MM.1S (cell line): ENCODE data around the gene ZBTB47.

Experiments
- DNase-seq: peaks from one replicate; pipeline ENCODE4 v3.0.0-alpha.2; 2015
- H2AFZ ChIP-seq: fragments of 300-600 bp; sonication (generic); 2 replicates; pipeline ENCODE4 v1.6.0; 2016; ENCODE audit warnings: antibody characterized with exemption, low read length
- H3F3A ChIP-seq: fragments of 300-600 bp; sonication (generic); 2 replicates; pipeline ENCODE4 v1.6.1; 2016; ENCODE audit warnings: mild to moderate bottlenecking, antibody characterized with exemption, low read length, moderate library complexity, mixed read lengths; ENCODE audit not compliant: insufficient read depth
- H3K27ac ChIP-seq: fragments of 300-600 bp; sonication (generic); 2 replicates; pipeline ENCODE4 v1.5.1; 2016; ENCODE audit warnings: mild to moderate bottlenecking, low read length
- H3K27me3 ChIP-seq: fragments of 300-600 bp; sonication (generic); replicated peaks from 2 replicates; pipeline ENCODE4 v1.6.0; 2016; ENCODE audit warnings: low read length; ENCODE audit not compliant: insufficient read depth
- H3K36me3 ChIP-seq: fragments of 300-600 bp; sonication (generic); replicated peaks from 2 replicates; pipeline ENCODE4 v1.6.1; 2016; ENCODE audit warnings: mild to moderate bottlenecking, low read length, mixed read lengths; ENCODE audit not compliant: insufficient read depth
- H3K4me1 ChIP-seq: fragments of 300-600 bp; sonication (generic); 2 replicates; pipeline ENCODE4 v1.6.1; 2016; ENCODE audit warnings: low read length, mixed read lengths
- H3K4me2 ChIP-seq: fragments of 300-600 bp; sonication (generic); 2 replicates; pipeline ENCODE4 v1.6.0; 2016; ENCODE audit warnings: low read depth, low read length
- H3K4me3 ChIP-seq: fragments of 300-600 bp; sonication (generic); 2 replicates; pipeline ENCODE4 v1.5.1; 2016; ENCODE audit warnings: low read length, mixed read lengths
- H3K79me2 ChIP-seq: fragments of 300-600 bp; sonication (generic); 2 replicates; pipeline ENCODE4 v1.6.1; 2016; ENCODE audit warnings: mixed run types, low read length, mixed read lengths
- H3K9ac ChIP-seq: fragments of 300-600 bp; sonication (generic); 2 replicates; pipeline ENCODE4 v1.6.1; 2016; ENCODE audit warnings: low read length, mixed read lengths
- H3K9me2 ChIP-seq: fragments of 300-600 bp; sonication (generic); replicated peaks from 2 replicates; pipeline ENCODE4 v1.6.1; 2016; ENCODE audit warnings: mild to moderate bottlenecking, low read length, mixed read lengths; ENCODE audit not compliant: insufficient read depth
- H3K9me3 ChIP-seq: fragments of 300-600 bp; sonication (generic); replicated peaks from 2 replicates; pipeline ENCODE4 v1.6.1; 2016; ENCODE audit warnings: mild to moderate bottlenecking, low read length, mixed read lengths; ENCODE audit not compliant: insufficient read depth
- H4K20me1 ChIP-seq: fragments of 300-600 bp; sonication (generic); 2 replicates; pipeline ENCODE4 v1.6.1; 2016; ENCODE audit warnings: mild to moderate bottlenecking, low read length, moderate library complexity, mixed read lengths; ENCODE audit not compliant: insufficient read depth
- CTCF ChIP-seq: fragments of 300-600 bp; sonication (generic); IDR thresholded peaks from 2 replicates; pipeline ENCODE4 v1.5.1; 2016; ENCODE audit warnings: antibody characterized with exemption, low read length, mixed read lengths
- EZH2 ChIP-seq: fragments of 300-600 bp; sonication (generic); optimal IDR thresholded peaks from 2 replicates; pipeline ENCODE3; 2017; ENCODE audit warnings: low read depth, mild to moderate bottlenecking, antibody characterized with exemption, low read length, mixed read lengths
- EZH2phosphoT487 ChIP-seq: fragments of 300-600 bp; sonication (generic); IDR thresholded peaks from 2 replicates; pipeline ENCODE4 v1.6.1; 2018; ENCODE audit warnings: antibody characterized with exemption, low read length

Gene ZBTB47

GRCh38 chr3:42662037-42662812 lies 8.7 kb downstream of the ZBTB47 start:
- H3K79me2 ChIP-seq: no peaks in the 10 kb centered on the region
- no peaks in the 10 kb centered on the region for H3K4me1 ChIP-seq
- H3K4me2 ChIP-seq: no peak overlapping the region
- no peaks in the 10 kb centered on the region for H3K36me3 ChIP-seq
- H3K27ac ChIP-seq: no peak overlapping the region
- no peak for DNase-seq
- H3K9ac ChIP-seq: no peak overlapping the region
- H3K9me3 ChIP-seq: no peaks in the 10 kb centered on the region
- H4K20me1 ChIP-seq: no peaks in the 10 kb centered on the region
- no peaks in the 10 kb centered on the region for H3F3A ChIP-seq
- no peaks in the 10 kb centered on the region for H3K27me3 ChIP-seq
- H3K4me3 ChIP-seq: no peak overlapping the region
- no peak overlapping the region for H2AFZ ChIP-seq
- no peak for TF ChIP-seq CTCF
- no peak for TF ChIP-seq EZH2
- TF ChIP-seq EZH2phosphoT487: no peak
- no peaks in the 10 kb centered on the region for H3K9me2 ChIP-seq

- Histone ChIP-seq H3F3A (no peaks in the 10 kb centered on the region), H3K4me2 (no peak overlapping the region), H3K27me3 (no peaks in the 10 kb centered on the region), H3K9me2 (no peaks in the 10 kb centered on the region), H3K36me3 (no peaks in the 10 kb centered on the region), H3K9ac (no peak overlapping the region), H3K4me1 (no peaks in the 10 kb centered on the region), H3K27ac (no peak overlapping the region), H3K9me3 (no peaks in the 10 kb centered on the region), H4K20me1 (no peaks in the 10 kb centered on the region), H3K79me2 (no peaks in the 10 kb centered on the region), H3K4me3 (no peak overlapping the region), H2AFZ (no peak overlapping the region)
- no peak for DNase-seq
- no peak for TF ChIP-seq CTCF
- TF ChIP-seq EZH2: no peak
- TF ChIP-seq EZH2phosphoT487: no peak
Observed at GRCh38 chr3:42662813-42663535, 9.5 kb downstream of the ZBTB47 start.

- no peaks in the 10 kb centered on the region for H3K9me3 ChIP-seq
- no peak overlapping the region for H3K9ac ChIP-seq
- no peaks in the 10 kb centered on the region for H3K27me3 ChIP-seq
- TF ChIP-seq CTCF: no peak
- H4K20me1 ChIP-seq: no peaks in the 10 kb centered on the region
- no peak for DNase-seq
- H3K36me3 ChIP-seq: no peaks in the 10 kb centered on the region
- H3K4me1 ChIP-seq: no peaks in the 10 kb centered on the region
- no peaks in the 10 kb centered on the region for H3K79me2 ChIP-seq
- H3F3A ChIP-seq: no peaks in the 10 kb centered on the region
- H3K4me3 ChIP-seq: no peak overlapping the region
- H3K27ac ChIP-seq: no peak overlapping the region
- H3K4me2 ChIP-seq: no peak overlapping the region
- no peaks in the 10 kb centered on the region for H3K9me2 ChIP-seq
- no peak overlapping the region for H2AFZ ChIP-seq
Observed at GRCh38 chr3:42663581-42664437, 10.3 kb downstream of the ZBTB47 start.
